ENCODE measurements around the gene CNTNAP2.

CNTNAP2 gene

DNA sequence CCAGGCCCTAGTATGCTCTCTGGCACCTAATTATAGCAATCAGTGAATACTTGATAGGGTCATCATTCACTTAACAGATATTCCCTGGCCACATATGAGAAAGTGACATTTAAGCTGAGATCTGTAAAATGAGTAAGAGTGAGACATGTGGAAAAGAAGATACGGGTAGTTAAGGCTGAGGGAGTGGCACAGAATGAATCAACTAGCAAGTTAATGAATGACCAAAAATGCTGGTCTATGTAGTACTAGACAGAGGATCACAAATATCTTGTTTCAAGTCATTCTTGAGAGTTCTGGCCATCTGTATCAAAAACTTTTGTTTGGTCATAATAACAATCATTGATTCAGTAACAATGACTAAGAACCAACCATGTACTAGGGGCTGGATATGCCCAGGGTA, 954.9 kb downstream of the CNTNAP2 start:
- H3K4me3 ChIP-seq (replicated peaks; ENCODE audit: low read depth, low read length), result no peak overlapping the region
- DNase-seq (ENCODE audit: extremely low read depth, low read depth), result no peak
- TF ChIP-seq, protein P1, sequence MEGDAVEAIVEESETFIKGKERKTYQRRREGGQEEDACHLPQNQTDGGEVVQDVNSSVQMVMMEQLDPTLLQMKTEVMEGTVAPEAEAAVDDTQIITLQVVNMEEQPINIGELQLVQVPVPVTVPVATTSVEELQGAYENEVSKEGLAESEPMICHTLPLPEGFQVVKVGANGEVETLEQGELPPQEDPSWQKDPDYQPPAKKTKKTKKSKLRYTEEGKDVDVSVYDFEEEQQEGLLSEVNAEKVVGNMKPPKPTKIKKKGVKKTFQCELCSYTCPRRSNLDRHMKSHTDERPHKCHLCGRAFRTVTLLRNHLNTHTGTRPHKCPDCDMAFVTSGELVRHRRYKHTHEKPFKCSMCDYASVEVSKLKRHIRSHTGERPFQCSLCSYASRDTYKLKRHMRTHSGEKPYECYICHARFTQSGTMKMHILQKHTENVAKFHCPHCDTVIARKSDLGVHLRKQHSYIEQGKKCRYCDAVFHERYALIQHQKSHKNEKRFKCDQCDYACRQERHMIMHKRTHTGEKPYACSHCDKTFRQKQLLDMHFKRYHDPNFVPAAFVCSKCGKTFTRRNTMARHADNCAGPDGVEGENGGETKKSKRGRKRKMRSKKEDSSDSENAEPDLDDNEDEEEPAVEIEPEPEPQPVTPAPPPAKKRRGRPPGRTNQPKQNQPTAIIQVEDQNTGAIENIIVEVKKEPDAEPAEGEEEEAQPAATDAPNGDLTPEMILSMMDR (IDR thresholded peaks at IDR 0.05; ENCODE audit: low read depth, low read length, missing control alignments), result no peak

GRCh38 chr7:147078312-147078711, 961.7 kb downstream of the CNTNAP2 start:
- H3K4me3 ChIP-seq (replicated peaks; ENCODE audit: low read depth, low read length), result no peak overlapping the region
- DNase-seq (ENCODE audit: extremely low read depth, low read depth), result no peak
- TF ChIP-seq, protein P1 (IDR thresholded peaks at IDR 0.05; ENCODE audit: low read depth, low read length, missing control alignments), result no peak

DNA sequence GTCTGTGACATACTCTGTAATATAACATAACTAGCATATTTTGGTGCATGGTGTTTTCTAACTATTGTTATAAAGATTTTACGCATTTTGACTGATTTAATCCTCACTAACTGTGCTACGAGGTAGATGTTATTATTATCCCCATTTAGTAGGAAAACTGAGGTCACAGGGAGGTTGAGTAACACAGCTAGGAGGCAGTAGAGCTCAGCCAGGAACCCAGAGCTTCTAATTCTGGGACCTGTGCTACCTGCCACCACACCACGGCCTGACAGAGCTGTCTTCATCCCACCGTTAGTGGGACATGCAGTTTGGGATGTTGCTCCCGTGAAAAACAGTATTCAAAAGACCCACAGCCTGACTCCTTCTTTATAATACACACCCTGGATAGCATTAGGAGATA, 962.5 kb downstream of the CNTNAP2 start:
- TF ChIP-seq, protein P1 (IDR thresholded peaks at IDR 0.05; ENCODE audit: low read depth, low read length, missing control alignments), result no peak
- DNase-seq (ENCODE audit: extremely low read depth, low read depth), result no peak

GRCh38 chr7:147079921-147080420, 963.4 kb downstream of the CNTNAP2 start:
- DNase-seq (ENCODE audit: extremely low read depth, low read depth), result no peak

More for the DNA sequence above, 962.5 kb downstream of the CNTNAP2 start:
- no peak overlapping the region for H3K4me3 ChIP-seq (replicated peaks; ENCODE audit: low read depth, low read length)

DNA sequence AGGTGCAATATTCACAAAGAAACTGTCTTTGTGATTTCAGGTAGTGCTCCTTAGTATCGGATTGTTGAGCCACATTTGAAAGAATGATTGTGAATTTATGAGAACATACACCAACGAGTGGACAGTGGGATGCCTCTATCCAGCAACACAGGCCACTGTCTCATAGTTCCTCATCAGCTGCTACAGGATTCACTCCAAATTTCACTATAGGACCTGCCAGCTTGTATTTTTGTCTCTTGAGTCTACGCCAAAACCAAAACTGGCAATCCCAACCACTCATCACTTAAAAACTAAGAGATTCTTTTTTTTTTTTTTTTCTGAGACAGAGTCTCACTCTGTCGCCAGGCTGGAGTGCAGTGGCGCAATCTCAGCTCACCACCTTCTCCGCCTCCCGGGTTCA, 964.5 kb downstream of the CNTNAP2 start:
- H3K4me3 ChIP-seq (replicated peaks; ENCODE audit: low read depth, low read length), result no peak overlapping the region
- no peak for DNase-seq (ENCODE audit: extremely low read depth, low read depth)
- TF ChIP-seq, protein P1 (IDR thresholded peaks at IDR 0.05; ENCODE audit: low read depth, low read length, missing control alignments), result no peak

More at GRCh38 chr7:147079921-147080420, 963.4 kb downstream of the CNTNAP2 start:
- TF ChIP-seq, protein P1 (IDR thresholded peaks at IDR 0.05; ENCODE audit: low read depth, low read length, missing control alignments), result no peak
- no peak overlapping the region for H3K4me3 ChIP-seq (replicated peaks; ENCODE audit: low read depth, low read length)

DNA sequence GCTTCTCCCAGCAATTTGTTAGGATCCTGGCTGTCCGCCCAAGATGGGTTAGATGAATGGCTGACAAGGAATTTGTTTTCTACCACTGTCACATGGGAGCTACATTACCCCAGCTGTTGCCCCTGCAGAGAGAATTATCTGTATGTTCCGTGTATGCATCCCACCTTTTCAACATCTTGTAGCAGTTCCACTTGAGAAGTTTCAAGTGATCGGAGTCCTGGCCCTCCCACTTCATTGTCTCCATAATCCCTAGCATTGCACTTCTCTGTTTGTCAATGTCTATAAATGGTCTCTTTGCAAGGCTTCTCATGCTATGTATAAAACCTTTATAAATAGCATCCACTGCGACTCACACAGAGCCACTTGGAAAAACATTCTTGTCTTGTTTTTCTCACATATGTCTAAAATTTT, 972.5 kb downstream of the CNTNAP2 start:
- no peak overlapping the region for H3K4me3 ChIP-seq (replicated peaks; ENCODE audit: low read depth, low read length)
- no peak for DNase-seq (ENCODE audit: extremely low read depth, low read depth)
- TF ChIP-seq, protein P1 (IDR thresholded peaks at IDR 0.05; ENCODE audit: low read depth, low read length, missing control alignments), result no peak

DNA sequence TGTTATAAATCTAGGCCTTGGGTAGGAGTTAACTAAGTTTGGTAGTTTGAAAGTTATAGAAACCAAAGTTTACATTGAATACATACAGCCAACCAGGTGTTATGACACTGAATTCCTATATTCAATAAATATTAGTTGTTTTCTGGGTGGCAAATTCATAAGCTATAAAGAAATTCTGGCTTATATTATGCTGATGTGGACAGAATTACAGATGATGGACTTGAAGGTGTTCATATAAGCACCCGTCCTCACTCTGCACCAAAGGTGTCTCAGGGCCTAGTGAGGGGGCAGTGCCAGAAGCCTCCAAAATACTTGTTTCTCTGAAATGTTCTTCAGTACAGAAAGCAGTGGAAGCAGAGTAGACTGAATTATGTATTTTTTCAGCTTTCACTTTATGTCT, 973.0 kb downstream of the CNTNAP2 start:
- no peak overlapping the region for H3K4me3 ChIP-seq (replicated peaks; ENCODE audit: low read depth, low read length)
- DNase-seq (ENCODE audit: extremely low read depth, low read depth), result no peak
- TF ChIP-seq, protein P1 (IDR thresholded peaks at IDR 0.05; ENCODE audit: low read depth, low read length, missing control alignments), result no peak
